HG03575 (cell line): ENCODE data around the gene PTPN13.
"Not testable (repeated sequence)": the region's sequence is repeated elsewhere in the genome, so short reads cannot be mapped to it uniquely, and the experiment has no call there.

Experiments used
- ATAC-seq: cut with Tn5 transposase; IDR thresholded peaks from one replicate; pipeline ENCODE4 v1.9.1; 2021; ENCODE audit not compliant: unreplicated experiment, insufficient number of reproducible peaks, low FRiP score; ENCODE audit errors: extremely low read depth

Gene PTPN13

GRCh38 chr4:86685401-86685800 lies 91.3 kb downstream of the PTPN13 start:
- no peak for ATAC-seq

GRCh38 chr4:86686741-86687140 lies 92.6 kb downstream of the PTPN13 start:
- ATAC-seq, result no peak

GRCh38 chr4:86688026-86688425 lies 93.9 kb downstream of the PTPN13 start:
- ATAC-seq, result no peak

GRCh38 chr4:86704601-86705000 lies 110.5 kb downstream of the PTPN13 start:
- no peak for ATAC-seq

- no peak for ATAC-seq
Measured at GRCh38 chr4:86706923-86707597, 112.9 kb downstream of the PTPN13 start.

GRCh38 chr4:86717651-86718050 lies 123.5 kb downstream of the PTPN13 start:
- no peak for ATAC-seq

DNA sequence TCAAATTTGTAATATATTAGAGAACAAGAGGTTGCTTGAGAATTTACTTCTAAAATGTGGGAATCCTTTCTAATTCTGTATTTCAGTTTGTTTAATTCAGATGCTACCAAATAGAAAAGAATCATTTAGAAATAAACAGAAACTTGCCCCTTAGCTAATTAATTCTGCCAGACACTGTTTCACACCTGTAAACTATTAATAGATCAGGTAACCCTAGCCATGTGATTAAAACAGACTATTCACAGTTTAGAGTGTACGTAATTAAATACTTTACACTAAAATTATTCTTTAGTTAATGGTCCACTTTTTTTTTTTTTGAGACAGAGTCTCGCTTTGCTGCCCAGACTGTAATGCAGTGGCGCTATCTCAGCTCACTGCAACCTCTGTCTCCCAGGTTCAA lies 124.0 kb downstream of the PTPN13 start:
- ATAC-seq, result no peak

DNA sequence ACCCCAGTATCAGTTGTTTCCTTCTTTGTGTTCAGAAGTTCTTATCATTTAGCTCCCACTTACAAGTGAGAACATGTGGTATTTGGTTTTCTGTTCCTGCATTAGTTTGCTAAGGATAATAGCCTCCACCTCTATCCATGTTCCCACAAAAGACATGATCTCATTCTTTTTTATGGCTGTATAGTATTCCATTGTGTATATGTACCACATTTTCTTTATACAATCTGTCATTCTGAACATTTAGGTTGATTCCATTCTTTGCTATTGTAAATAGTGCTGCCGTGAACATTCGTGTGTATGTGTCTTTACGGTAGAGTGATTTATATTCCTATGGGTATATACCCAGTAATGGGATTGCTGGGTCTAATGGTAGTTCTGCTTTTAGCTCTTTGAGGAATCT lies 125.0 kb downstream of the PTPN13 start:
- not testable (repeated sequence) for ATAC-seq

- no peak for ATAC-seq
Measured at GRCh38 chr4:86720508-86721068, 126.5 kb downstream of the PTPN13 start.

GRCh38 chr4:86721412-86721811 lies 127.3 kb downstream of the PTPN13 start:
- no peak for ATAC-seq

GRCh38 chr4:86730310-86730709 lies 136.2 kb downstream of the PTPN13 start:
- no peak for ATAC-seq

- ATAC-seq, result no peak
Measured at GRCh38 chr4:86737244-86737643, 143.1 kb downstream of the PTPN13 start.

DNA sequence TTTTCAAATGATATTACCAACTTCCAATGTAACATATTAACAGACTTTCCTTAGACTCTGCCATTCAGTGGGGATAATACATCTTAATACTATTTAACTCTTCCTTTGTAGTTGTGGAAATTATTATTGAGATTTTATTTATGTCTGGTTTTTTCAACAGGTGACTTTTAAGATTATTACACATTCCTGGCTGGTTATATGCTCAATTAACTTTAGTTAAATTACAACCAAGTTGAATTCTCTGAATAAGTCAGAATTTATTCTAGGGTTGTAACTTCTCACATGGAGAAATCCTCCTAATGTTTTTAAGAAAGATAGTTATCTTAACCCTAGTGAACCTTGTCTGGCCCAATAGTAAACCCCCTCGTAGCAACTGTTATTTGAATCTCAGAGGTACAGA lies 147.7 kb downstream of the PTPN13 start:
- no peak for ATAC-seq

GRCh38 chr4:86744570-86744969 lies 150.5 kb downstream of the PTPN13 start:
- ATAC-seq, result no peak

- ATAC-seq, result no peak
Measured at GRCh38 chr4:86749121-86749520, 155.0 kb downstream of the PTPN13 start.

DNA sequence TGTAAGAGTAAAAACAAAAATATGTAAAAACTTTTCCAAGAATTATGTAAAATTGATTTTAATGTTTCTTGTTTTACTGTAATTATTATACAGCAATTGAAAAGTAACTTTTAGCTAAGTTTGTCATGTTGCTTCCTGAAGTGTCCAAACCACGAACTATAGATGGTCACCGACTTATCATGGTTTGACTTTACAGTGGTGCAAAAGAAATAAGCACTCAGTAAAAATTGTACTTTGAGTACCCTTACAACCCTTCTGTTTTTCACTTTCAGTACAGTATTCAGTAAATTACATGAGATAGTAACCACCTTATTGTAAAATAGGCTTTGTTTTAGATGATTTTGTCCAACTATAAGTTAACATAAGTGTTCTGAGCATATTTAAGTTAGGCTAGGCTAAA lies 161.3 kb downstream of the PTPN13 start:
- ATAC-seq, result no peak

GRCh38 chr4:86757468-86757867 lies 163.4 kb downstream of the PTPN13 start:
- no peak for ATAC-seq

- no peak for ATAC-seq
Measured at GRCh38 chr4:86759298-86759697, 165.2 kb downstream of the PTPN13 start.

- no peak for ATAC-seq
Measured at GRCh38 chr4:86762649-86763048, 168.5 kb downstream of the PTPN13 start.

DNA sequence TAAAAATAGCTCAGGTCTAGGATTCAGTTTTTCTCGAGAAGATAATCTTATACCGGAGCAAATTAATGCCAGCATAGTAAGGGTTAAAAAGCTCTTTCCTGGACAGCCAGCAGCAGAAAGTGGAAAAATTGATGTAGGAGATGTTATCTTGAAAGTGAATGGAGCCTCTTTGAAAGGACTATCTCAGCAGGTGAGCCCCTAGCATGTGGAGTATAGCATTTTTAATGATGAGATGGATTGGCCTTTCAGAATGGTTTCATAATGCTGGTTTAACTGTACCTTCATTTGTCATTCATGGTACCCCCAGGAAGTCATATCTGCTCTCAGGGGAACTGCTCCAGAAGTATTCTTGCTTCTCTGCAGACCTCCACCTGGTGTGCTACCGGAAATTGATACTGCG lies 175.7 kb downstream of the PTPN13 start:
- no peak for ATAC-seq

DNA sequence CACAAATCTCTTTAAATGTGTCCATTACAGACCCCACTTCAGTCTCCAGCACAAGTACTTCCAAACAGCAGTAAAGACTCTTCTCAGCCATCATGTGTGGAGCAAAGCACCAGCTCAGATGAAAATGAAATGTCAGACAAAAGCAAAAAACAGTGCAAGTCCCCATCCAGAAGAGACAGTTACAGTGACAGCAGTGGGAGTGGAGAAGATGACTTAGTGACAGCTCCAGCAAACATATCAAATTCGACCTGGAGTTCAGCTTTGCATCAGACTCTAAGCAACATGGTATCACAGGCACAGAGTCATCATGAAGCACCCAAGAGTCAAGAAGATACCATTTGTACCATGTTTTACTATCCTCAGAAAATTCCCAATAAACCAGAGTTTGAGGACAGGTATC lies 177.0 kb downstream of the PTPN13 start:
- no peak for ATAC-seq
